A549 (cell line): Measurements from ENCODE around the gene PAM.

Experiments
- FOSL2 ChIP-seq, 2 experiments: fragments of 450-650 bp in 1 of 2; fragments of >200 bp in 1 of 2; sonication (Bioruptor Twin) in 1 of 2; formaldehyde crosslinking; IDR thresholded peaks; 2 replicates each; pipeline versions ENCODE4 v1.5.0 to v1.6.1; 2016 to 2020; ENCODE audit warnings: mild to moderate bottlenecking in 1 of 2, moderate library complexity in 1 of 2
- HDAC2 ChIP-seq: fragments of 200-600 bp; sonication (generic); IDR thresholded peaks from 2 replicates; pipeline ENCODE4 v1.6.1; 2016
- JUN ChIP-seq, 2 experiments: fragments of >200 bp; sonication (Bioruptor Twin); formaldehyde crosslinking; IDR thresholded peaks; 2 replicates in 1 of 2; 3 replicates in 1 of 2; pipeline ENCODE4 v1.6.1; 2016 to 2017
- JUNB ChIP-seq: fragments of >200 bp; sonication (Bioruptor Twin); formaldehyde crosslinking; IDR thresholded peaks from 2 replicates; pipeline ENCODE4 v1.6.1; 2016
- MAZ ChIP-seq: fragments of 150-350 bp; IDR thresholded peaks from 2 replicates; pipeline ENCODE4 v1.6.1; 2014; ENCODE audit warnings: antibody characterized with exemption, low read depth, low read length, borderline replicate concordance
- PHF8 ChIP-seq: fragments of 200-600 bp; sonication (generic); IDR thresholded peaks from 2 replicates; pipeline ENCODE4 v1.6.1; 2016; ENCODE audit warnings: low read depth, mild to moderate bottlenecking, antibody characterized with exemption, moderate library complexity, borderline replicate concordance
- POLR2A ChIP-seq: IDR thresholded peaks from 2 replicates; pipeline ENCODE4 v1.6.1; 2012; ENCODE audit warnings: mild to moderate bottlenecking, low read length
- RAD21 ChIP-seq, 2 experiments: fragments of >200 bp in 1 of 2; sonication (Bioruptor Twin) in 1 of 2; formaldehyde crosslinking in 1 of 2; IDR thresholded peaks in 1 of 2; conservative IDR thresholded peaks in 1 of 2; 2 replicates in 1 of 2; 3 replicates in 1 of 2; pipeline ENCODE4 v1.6.1; 2012 to 2018; ENCODE audit warnings: inconsistent platforms in 1 of 2
- RCOR1 ChIP-seq: fragments of 150-350 bp; IDR thresholded peaks from 2 replicates; pipeline ENCODE4 v1.6.1; 2014; ENCODE audit warnings: antibody characterized with exemption, low read length, low read depth
- ZFP36 ChIP-seq: fragments of 450-650 bp; IDR thresholded peaks from 2 replicates; pipeline ENCODE4 v1.6.1; 2014; ENCODE audit warnings: borderline replicate concordance; ENCODE audit not compliant: partially characterized antibody
- TF ChIP-seq, protein P1 (sequence below): fragments of >200 bp; sonication (Bioruptor Twin); formaldehyde crosslinking; IDR thresholded peaks from 2 replicates; pipeline ENCODE4 v1.6.1; 2016
- TF ChIP-seq, protein P2 (sequence below): fragments of >200 bp; sonication (Bioruptor Twin); formaldehyde crosslinking; IDR thresholded peaks from 3 replicates; pipeline ENCODE4 v1.5.1; 2016
- TF ChIP-seq, protein P3 (sequence below): fragments of 200-600 bp; sonication (generic); IDR thresholded peaks from 2 replicates; pipeline ENCODE4 v1.6.1; 2016; ENCODE audit warnings: antibody characterized with exemption, mild to moderate bottlenecking, moderate library complexity

- TF ChIP-seq HDAC2: no peak
- TF ChIP-seq, protein P1, sequence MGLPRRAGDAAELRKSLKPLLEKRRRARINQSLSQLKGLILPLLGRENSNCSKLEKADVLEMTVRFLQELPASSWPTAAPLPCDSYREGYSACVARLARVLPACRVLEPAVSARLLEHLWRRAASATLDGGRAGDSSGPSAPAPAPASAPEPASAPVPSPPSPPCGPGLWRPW: no peak
- TF ChIP-seq ZFP36: no peak
- TF ChIP-seq FOSL2 (IDR thresholded peaks at IDR 0.05): no peak
- no peak for TF ChIP-seq FOSL2 (CRISPR knock-in tag; IDR thresholded peaks at IDR 0.05)
- no peak for TF ChIP-seq POLR2A
- no peak for TF ChIP-seq PHF8
- TF ChIP-seq JUN (IDR thresholded peaks at IDR 0.05): no peak
- TF ChIP-seq, protein P2, sequence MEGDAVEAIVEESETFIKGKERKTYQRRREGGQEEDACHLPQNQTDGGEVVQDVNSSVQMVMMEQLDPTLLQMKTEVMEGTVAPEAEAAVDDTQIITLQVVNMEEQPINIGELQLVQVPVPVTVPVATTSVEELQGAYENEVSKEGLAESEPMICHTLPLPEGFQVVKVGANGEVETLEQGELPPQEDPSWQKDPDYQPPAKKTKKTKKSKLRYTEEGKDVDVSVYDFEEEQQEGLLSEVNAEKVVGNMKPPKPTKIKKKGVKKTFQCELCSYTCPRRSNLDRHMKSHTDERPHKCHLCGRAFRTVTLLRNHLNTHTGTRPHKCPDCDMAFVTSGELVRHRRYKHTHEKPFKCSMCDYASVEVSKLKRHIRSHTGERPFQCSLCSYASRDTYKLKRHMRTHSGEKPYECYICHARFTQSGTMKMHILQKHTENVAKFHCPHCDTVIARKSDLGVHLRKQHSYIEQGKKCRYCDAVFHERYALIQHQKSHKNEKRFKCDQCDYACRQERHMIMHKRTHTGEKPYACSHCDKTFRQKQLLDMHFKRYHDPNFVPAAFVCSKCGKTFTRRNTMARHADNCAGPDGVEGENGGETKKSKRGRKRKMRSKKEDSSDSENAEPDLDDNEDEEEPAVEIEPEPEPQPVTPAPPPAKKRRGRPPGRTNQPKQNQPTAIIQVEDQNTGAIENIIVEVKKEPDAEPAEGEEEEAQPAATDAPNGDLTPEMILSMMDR: no peak
- no peak for TF ChIP-seq RAD21 (conservative IDR thresholded peaks at IDR 0.05 in 1 of 2, IDR thresholded peaks at IDR 0.05 in 1 of 2)
- TF ChIP-seq JUNB: no peak
- TF ChIP-seq, protein P3, sequence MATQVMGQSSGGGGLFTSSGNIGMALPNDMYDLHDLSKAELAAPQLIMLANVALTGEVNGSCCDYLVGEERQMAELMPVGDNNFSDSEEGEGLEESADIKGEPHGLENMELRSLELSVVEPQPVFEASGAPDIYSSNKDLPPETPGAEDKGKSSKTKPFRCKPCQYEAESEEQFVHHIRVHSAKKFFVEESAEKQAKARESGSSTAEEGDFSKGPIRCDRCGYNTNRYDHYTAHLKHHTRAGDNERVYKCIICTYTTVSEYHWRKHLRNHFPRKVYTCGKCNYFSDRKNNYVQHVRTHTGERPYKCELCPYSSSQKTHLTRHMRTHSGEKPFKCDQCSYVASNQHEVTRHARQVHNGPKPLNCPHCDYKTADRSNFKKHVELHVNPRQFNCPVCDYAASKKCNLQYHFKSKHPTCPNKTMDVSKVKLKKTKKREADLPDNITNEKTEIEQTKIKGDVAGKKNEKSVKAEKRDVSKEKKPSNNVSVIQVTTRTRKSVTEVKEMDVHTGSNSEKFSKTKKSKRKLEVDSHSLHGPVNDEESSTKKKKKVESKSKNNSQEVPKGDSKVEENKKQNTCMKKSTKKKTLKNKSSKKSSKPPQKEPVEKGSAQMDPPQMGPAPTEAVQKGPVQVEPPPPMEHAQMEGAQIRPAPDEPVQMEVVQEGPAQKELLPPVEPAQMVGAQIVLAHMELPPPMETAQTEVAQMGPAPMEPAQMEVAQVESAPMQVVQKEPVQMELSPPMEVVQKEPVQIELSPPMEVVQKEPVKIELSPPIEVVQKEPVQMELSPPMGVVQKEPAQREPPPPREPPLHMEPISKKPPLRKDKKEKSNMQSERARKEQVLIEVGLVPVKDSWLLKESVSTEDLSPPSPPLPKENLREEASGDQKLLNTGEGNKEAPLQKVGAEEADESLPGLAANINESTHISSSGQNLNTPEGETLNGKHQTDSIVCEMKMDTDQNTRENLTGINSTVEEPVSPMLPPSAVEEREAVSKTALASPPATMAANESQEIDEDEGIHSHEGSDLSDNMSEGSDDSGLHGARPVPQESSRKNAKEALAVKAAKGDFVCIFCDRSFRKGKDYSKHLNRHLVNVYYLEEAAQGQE: no peak
- TF ChIP-seq RCOR1: no peak
- no peak for TF ChIP-seq MAZ
These were observed 282.8 kb downstream of the PAM start for GRCh38 chr5:103037673-103038455.
